NCI-H524 treated with DMSO at 0.1 percent for 48 hours (cell line): ENCODE measurements around the gene IPO11.
"Not testable (repeated sequence)": the region's sequence is repeated elsewhere in the genome, so short reads cannot be mapped to it uniquely, and the experiment has no call there.

Source experiments
- DNase-seq: peaks from one replicate; lab custom pipeline; 2025; lab: John Stamatoyannopoulos, UW

The IPO11 gene

GRCh38 chr5:62600560-62601252 lies 188.1 kb downstream of the IPO11 start:
- DNase-seq = no peak

GRCh38 chr5:62603934-62604333 lies 191.4 kb downstream of the IPO11 start:
- DNase-seq = no peak

GRCh38 chr5:62605638-62606037 lies 193.1 kb downstream of the IPO11 start:
- DNase-seq = no peak

GRCh38 chr5:62606878-62607277 lies 194.3 kb downstream of the IPO11 start:
- no peak for DNase-seq

- DNase-seq = no peak
Observed at GRCh38 chr5:62607615-62608014, 195.1 kb downstream of the IPO11 start.

- DNase-seq = no peak
Observed at GRCh38 chr5:62608529-62609511, 196.3 kb downstream of the IPO11 start.

- DNase-seq = no peak
Observed at GRCh38 chr5:62614355-62614754, 201.8 kb downstream of the IPO11 start.

- DNase-seq = no peak
Observed at GRCh38 chr5:62616615-62617277, 204.2 kb downstream of the IPO11 start.

GRCh38 chr5:62617943-62618342 lies 205.4 kb downstream of the IPO11 start:
- DNase-seq = no peak

GRCh38 chr5:62620761-62621160 lies 208.2 kb downstream of the IPO11 start:
- DNase-seq = no peak

GRCh38 chr5:62621280-62621679 lies 208.7 kb downstream of the IPO11 start:
- DNase-seq = no peak

- no peak for DNase-seq
Observed at GRCh38 chr5:62623271-62623670, 210.7 kb downstream of the IPO11 start.

- DNase-seq = not testable (repeated sequence)
Observed at GRCh38 chr5:62624436-62624835, 211.9 kb downstream of the IPO11 start.

- no peak for DNase-seq
Observed at GRCh38 chr5:62626534-62626933, 214.0 kb downstream of the IPO11 start.

- no peak for DNase-seq
Observed at GRCh38 chr5:62627121-62627520, 214.6 kb downstream of the IPO11 start.

- no peak for DNase-seq
Observed at GRCh38 chr5:62627901-62628300, 215.3 kb downstream of the IPO11 start.

- no peak for DNase-seq
Observed at GRCh38 chr5:62631909-62632580, 219.5 kb downstream of the IPO11 start.

GRCh38 chr5:62633243-62633642 lies 220.7 kb downstream of the IPO11 start:
- DNase-seq = no peak

GRCh38 chr5:62640446-62640845 lies 227.9 kb downstream of the IPO11 start:
- DNase-seq = no peak

GRCh38 chr5:62642468-62642867 lies 229.9 kb downstream of the IPO11 start:
- DNase-seq = no peak

GRCh38 chr5:62643556-62644451 lies 231.2 kb downstream of the IPO11 start:
- no peak for DNase-seq
